GM19324 (cell line): ENCODE results near the gene FBXL17.

ENCODE experiments used
- ATAC-seq: cut with Tn5 transposase; IDR thresholded peaks from one replicate; pipeline ENCODE4 v1.9.1; 2021; ENCODE audit warnings: mild to moderate bottlenecking, moderate library complexity; ENCODE audit not compliant: unreplicated experiment, low FRiP score

The FBXL17 gene

DNA sequence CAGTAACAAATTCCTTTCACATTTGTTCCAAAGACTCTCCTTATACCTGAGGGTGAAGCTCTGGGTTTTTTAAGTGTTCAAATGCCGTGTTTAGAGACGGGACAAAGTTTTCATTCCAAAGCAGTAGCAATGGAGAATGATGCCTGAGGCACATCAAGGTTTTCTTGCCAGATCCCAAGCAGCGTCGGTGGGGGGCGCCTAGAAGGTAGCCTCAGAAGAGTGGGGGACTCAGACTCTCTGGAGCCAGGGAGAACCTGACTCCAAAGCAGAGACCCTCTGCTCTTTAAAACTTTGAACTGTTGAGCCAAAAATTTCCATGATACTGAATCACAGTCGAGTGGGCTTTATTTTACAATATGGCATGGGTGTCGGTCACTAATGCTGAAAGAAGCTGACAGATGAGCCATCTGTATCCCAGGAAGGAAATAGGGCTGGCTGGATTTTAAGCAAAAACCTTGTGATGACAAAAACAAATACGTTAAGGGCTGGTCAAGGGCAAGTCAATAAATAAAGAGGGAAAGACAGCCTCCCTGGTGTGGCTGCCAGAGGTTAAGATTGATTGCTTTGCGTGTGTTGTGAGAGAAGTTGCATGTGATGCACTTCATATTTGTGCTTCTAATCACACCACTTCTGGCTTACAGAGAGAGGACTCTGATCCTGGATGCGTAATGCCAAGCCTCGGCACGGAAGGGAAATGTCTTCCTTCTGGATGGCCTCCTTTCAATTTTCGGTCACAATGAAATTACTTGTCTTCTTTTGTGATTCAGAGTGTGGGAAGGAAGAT, 550.1 kb downstream of the FBXL17 start:
- ATAC-seq, result no peak

DNA sequence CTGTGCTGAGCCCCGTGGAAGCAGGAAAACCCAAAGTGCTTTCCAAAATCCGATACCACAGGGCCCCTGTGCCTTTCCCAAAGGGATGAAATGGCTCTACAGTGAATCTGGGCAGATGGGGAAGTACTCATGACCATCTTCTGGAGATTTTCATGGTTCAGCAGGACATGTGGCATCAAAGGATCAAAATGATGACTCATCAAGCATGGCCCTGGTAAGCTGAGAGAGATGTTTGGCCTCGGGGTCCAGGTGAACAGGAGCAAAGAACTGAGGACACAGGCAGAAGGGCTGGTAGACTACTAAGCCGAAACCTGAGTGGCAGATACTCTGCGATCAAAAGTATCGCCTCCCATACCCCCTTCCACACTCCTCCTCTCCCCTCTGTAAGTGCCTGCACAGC, 551.1 kb downstream of the FBXL17 start:
- ATAC-seq, result no peak

DNA sequence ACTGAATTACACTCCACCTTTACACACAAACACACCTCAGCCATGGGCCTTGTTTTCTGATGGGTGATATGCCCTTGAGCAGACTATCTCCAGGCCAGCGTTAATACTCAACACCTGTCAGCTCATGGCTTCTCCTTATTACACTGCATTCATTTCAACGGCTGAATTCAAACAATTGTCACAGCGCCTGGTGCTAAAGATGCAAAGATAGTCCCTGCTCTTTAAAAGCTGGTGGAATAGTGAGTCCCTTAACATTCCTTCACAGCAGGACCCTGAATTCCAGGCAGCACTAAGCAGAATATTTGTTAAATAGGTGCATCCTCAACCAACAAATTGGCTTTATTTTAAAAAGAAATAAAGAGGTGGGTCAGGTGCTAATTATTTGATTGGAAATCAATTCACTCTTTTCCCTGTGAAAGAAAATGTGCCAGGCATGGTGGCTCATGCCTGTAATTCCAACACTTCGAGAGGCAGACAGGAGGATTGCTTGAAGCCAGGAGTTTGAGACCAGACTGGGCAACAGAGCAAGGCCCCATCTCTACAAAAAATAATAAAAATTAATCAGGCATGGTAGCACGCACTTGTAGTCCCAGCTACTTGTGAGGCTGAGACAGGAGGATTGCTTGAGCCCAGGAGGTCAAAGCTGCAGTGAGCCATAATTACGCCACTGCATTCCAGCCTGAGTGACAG, 555.4 kb downstream of the FBXL17 start:
- ATAC-seq, result no peak

DNA sequence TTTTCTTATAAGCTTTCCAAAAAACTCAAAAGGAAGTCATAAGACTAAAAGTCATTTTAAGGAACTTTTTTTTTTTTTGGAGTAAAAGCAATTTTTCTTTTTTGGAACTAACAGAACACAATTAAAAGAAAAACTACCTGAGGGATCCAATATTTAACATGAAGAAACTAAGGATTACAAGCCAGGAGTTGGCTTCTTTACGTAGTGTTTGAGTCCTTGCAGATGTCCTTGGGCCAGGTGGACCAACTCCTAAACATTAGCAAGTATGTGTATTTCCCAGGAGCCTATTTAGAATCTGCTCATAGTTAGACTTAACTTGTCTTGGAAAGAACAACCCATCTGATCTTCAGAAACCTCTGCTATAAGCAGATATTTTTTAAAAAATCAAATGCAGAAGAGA, 557.1 kb downstream of the FBXL17 start:
- no peak for ATAC-seq

DNA sequence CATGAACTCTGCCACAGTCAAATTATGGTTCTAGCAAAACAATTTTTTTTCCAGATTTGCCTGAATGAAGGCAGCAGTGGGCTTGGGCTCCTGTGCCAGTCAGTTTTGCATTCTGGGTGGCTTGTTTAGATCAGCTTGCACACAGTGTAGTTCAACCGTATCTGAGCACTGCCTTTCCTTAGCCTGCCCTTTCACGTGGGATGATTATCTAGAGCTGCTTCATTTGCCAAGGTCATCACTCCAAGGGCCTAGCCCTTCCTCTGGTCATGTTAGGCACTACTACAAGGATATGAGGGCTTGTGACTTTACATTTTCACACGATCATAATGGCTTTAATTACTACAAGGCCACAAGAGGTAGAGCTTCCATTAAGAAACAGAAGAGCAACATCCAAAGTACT, 560.6 kb downstream of the FBXL17 start:
- no peak for ATAC-seq

DNA sequence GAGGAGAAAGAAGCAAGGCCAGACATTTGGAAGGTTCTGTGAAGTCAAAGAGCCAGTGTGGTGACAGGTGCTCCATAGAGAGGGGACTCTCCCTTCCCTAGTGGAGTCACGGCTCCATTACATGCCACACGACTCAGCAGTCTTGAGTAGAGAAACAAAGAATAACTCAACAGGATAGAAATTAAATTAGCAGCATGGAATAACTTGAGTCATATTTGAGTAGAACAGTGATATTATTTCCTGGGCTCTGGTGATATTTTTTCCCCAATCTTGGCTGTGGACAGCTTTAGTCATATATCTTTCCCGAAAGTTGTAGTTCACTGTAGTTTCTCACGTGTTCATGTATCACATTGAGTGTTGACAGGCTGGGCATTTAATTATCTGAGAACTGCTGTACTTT, 561.5 kb downstream of the FBXL17 start:
- ATAC-seq, result no peak

DNA sequence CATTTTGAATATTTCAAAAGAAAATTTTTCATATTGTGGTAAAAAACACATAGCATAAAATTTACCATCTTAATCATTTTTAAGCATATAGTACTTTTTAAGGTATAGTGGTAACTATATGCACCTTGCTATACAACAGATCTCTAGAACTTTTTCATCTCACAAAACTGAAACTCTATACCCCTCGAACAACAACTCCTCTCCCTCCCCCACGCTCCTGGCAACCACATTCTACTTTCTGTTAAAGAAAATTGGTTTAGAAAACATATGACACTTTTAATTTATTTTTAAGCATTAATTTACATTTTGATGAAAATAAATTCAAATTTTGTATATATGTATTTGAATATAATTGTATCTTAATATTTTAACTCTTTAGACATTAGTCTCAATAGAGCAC, 563.9 kb downstream of the FBXL17 start:
- no peak for ATAC-seq

DNA sequence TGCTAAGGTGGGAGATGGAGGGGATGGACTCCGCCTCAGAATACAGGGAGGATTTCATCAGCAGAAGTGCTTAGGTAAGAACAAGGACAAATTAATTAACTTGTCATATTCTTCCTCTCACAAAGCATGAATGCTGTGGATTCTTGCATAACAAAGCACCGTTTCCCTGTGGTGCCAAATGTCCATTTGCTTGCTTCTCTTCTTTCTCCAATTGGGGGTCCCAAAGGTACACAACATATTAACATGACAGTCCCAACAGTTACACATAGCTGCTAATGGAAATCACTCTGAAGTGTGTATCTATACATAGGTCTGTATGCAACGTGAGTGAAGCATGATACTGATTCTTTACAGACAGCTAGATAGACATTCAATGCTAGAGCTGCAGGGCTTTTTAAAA, 564.5 kb downstream of the FBXL17 start:
- ATAC-seq, result no peak

DNA sequence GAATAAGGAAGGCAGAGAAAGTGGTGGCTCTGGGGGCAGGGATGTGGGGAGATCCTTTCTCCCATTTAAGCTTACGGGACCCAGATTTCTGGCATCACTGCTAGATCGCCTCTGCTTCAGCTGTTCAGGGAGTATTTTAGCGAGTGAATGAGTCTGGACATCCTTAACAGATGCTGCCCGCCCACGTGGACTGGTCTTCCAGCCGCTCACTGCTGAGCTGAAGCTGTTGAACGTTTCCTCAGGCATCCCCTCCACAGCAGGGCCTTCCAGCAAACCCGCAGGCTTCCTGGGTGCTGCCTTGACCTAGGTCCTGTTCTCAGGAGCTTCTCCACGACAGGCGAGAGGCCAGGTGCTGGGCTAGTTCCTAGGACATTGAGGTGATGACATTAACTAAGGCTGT, 566.8 kb downstream of the FBXL17 start:
- no peak for ATAC-seq

DNA sequence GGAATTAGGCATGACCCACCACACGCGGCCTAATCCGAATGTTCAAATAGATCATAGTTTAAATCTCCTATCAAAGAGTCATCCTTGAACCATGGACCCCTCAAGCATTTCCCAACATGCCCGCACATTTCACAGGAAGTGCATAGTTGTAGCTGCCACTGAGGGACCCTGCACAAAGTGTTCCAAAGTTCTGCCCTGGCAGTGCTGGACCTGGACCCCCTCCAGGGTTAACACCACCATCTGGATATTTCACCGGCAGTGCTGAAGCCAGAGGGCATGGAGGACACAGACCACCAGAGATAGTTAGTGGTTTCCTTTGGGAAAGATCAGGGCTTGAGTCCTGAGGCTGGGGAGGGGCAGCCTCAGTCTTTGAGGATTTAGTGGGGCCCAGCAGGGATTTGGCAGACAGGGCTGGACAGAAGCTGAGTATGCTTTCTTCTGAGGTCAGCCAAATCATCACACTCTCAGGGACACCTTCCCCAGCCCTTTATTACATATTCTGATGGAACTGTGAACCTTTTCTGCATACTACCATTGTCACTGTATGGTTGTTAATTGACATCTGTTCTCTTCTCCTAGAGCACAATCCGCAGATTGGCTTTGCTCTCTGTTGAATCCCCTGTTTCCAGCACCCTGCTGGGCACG, 567.6 kb downstream of the FBXL17 start:
- no peak for ATAC-seq

DNA sequence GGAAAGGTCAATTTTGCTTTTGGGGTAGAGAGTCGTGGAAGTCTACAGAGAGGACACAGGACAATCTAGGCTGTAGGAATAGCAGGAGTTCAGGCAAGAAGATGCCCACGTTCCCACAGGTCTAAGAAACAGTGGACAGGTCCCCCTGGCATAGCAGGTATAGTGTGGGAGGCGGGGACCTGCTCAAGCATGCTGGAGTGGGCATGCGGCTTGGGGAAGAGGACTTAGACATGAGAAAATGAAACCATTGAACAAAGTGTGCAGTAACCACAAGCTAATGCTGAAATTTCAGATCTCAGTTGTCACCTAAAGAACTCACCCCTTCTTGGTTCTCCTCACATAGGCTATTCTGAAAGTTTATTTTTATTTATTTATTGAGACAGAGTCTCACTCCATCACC, 568.3 kb downstream of the FBXL17 start:
- ATAC-seq, result peak; percentile 91

DNA sequence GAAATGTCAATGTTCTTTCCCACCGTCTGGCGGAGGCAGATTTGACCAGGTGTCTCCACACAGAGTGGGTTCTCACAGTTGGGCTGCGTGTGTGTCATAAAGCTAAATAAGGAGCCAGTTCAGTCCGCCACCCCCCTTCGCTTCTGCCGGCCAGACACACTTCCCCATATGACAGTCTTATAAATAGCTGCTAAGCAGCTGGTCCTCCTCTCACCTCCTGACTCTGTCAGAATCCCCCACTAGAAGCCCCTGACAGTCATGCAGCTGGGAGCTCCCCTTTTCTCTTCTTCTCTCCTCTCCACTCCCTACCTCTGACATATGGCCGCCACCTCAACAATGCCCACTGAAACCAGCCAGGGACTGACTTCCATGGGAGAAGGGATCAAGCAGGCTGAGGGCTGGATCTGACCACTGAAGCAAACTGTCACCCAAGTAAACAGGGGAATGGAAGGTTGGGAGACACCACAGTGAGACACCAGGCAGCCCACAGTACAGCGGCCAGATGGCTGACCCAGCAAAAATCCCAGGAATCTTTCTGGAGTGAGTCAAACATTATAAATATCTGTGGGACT, 569.2 kb downstream of the FBXL17 start:
- ATAC-seq, result peak; percentile 77

DNA sequence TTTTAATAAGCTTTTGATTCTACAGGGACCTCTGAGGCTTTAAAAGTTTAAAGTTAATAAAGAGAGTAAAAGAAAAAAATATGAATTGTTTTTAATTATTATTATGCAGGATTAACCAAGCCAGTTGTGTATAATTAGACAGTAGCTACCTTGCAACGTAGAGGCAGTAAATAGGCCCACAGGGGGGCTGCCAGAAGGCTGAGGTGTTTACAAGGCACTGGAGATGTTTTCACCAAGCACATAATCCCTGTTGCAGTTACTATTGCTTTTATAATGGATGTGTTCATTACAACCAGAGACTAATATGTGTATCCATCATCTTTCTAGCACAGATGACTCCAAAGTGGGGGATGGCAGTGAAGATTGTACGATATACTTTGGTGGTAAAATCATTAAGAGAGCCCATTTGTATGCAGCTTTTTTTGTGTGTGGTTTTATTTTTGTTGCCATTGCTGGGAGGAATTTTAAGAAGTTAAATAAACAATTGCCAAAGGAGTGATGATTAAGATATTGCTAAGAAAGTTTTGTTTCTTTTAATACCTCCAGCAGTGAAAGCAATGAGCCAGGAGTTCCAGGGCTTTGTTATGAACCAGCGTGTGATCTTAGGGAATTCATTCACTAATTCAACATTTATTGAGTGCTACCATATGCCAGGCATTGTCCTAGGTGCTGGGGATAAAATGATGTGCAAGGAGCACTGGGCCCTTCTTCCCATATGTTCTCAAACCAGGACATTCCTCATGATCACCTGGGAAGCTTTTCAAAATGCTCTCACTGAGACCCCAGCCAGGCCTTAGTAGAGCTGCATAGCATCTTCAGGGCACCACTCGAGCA, 572.5 kb downstream of the FBXL17 start:
- no peak for ATAC-seq
